IPS DF 6.9 (cell line): ENCODE data around the gene MYBPC2.

ENCODE experiments used
- DNase-seq: peaks from one replicate; pipeline ENCODE4 v3.0.0-alpha.2; 2013; ENCODE audit warnings: low read depth, low spot score
- H3K27ac ChIP-seq: one replicate; pipeline ENCODE4 v1.5.1; 2013; ENCODE audit warnings: low read length, control low read depth
- H3K27me3 ChIP-seq: 2 replicates; pipeline ENCODE4 v1.6.1; 2013; ENCODE audit warnings: mild to moderate bottlenecking, low read length; ENCODE audit not compliant: control insufficient read depth, insufficient read depth
- H3K36me3 ChIP-seq: 2 replicates; pipeline ENCODE4 v1.6.1; 2013; ENCODE audit warnings: low read length; ENCODE audit not compliant: control insufficient read depth, insufficient read depth
- H3K4me1 ChIP-seq: 2 replicates; pipeline ENCODE4 v1.6.1; 2013; ENCODE audit warnings: low read length; ENCODE audit not compliant: control insufficient read depth, insufficient read depth
- H3K4me3 ChIP-seq: 2 replicates; pipeline ENCODE4 v1.5.1; 2013; ENCODE audit warnings: mild to moderate bottlenecking, low read length
- H3K9me3 ChIP-seq: 2 replicates; pipeline ENCODE4 v1.6.1; 2013; ENCODE audit warnings: low read length, inconsistent platforms; ENCODE audit not compliant: control insufficient read depth, insufficient read depth
- WGBS: extraction: QIAGEN DNeasy Blood & Tissue Kit; methylation state at CpG from one replicate; pipeline ENCODE4 v1.1.7; 2013; ENCODE audit warnings: mixed read lengths, missing lambda C conversion rate; ENCODE audit not compliant: insufficient read length, insufficient coverage; 5-methylcytosine and 5-hydroxymethylcytosine counted together

MYBPC2 gene

GRCh38 chr19:50393589-50393988, 39.1 kb upstream of the MYBPC2 start:
- no CpG with 5 or more reads among the region's 4 CpGs for WGBS
- Histone ChIP-seq H3K36me3 (peaks cover 2% of the 10 kb centered on the region; the same call in 1 of the 2 replicates), H3K27ac (no peak overlapping the region), H3K4me1 (no peaks in the 10 kb centered on the region), H3K9me3 (no peaks in the 10 kb centered on the region), H3K4me3 (no peak overlapping the region), H3K27me3 (no peaks in the 10 kb centered on the region)
- no peak for DNase-seq

GRCh38 chr19:50394017-50394416, 38.7 kb upstream of the MYBPC2 start:
- no peak overlapping the region for H3K4me3 ChIP-seq
- H3K27me3 ChIP-seq = no peaks in the 10 kb centered on the region
- H3K36me3 ChIP-seq = peaks cover 2% of the 10 kb centered on the region; the same call in 1 of the 2 replicates
- H3K4me1 ChIP-seq = no peaks in the 10 kb centered on the region
- H3K9me3 ChIP-seq = no peaks in the 10 kb centered on the region
- no peak overlapping the region for H3K27ac ChIP-seq
- WGBS = no CpG with 5 or more reads among the region's 9 CpGs
- DNase-seq = no peak

DNA sequence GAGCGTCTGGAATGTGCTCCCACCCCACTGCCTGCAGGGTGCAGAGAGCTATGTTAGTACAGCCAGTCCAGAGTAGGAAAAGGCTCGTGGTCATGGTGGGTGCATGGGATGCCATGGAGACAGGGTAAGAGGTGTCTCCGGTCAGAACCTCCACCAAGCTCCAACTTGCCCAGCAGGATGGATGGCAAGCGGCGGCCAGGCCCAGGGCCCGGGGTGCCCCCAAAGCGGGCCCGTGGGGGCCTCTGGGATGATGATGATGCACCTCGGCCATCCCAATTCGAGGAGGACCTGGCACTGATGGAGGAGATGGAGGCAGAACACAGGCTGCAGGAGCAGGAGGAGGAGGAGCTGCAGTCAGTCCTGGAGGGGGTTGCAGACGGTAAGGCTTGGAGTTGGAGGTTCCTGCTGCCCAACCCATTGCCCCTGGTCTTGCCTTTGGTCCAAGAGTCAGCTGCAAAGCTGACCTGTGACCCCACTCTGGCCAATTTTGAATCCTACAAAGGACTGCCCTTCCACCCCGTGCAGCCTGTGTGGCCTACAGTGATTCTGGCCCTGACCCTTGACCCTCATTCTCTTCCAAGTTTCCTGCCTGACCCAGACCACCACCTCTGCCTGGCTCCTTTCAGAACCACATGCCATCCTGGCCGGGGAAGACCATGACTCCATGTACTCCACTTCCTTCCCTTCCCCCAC, 33.9 kb upstream of the MYBPC2 start:
- WGBS = no CpG with 5 or more reads among the region's 13 CpGs
- no peak for DNase-seq
- no peaks in the 10 kb centered on the region for H3K4me1 ChIP-seq
- peaks cover 21% of the 10 kb centered on the region for H3K36me3 ChIP-seq
- no peaks in the 10 kb centered on the region for H3K9me3 ChIP-seq
- no peak overlapping the region for H3K4me3 ChIP-seq
- H3K27me3 ChIP-seq = no peaks in the 10 kb centered on the region
- H3K27ac ChIP-seq = no peak overlapping the region

DNA sequence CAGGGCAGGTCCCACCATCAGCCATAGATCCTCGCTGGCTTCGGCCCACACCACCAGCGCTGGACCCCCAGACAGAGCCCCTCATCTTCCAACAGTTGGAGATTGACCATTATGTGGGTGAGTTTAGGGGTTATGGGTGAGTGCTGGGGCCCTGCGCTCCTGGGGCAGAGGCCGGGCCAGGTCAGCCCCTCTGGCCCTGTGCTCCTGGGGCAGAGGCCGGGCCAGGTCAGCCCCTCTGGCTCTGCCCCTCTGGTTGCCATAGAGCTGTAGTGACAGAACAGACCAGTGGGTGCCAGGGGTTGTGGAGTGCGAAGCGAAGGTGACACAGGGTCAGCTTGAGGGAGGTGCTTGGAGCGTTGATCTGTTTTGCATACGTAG, 33.3 kb upstream of the MYBPC2 start:
- no CpG with 5 or more reads among the region's 10 CpGs for WGBS
- no peaks in the 10 kb centered on the region for H3K9me3 ChIP-seq

GRCh38 chr19:50401605-50402450, 30.9 kb upstream of the MYBPC2 start:
- H3K27me3 ChIP-seq = no peaks in the 10 kb centered on the region
- no peak for DNase-seq
- WGBS = no CpG with 5 or more reads among the region's 48 CpGs
- no peaks in the 10 kb centered on the region for H3K9me3 ChIP-seq
- H3K27ac ChIP-seq = no peak overlapping the region
- no peaks in the 10 kb centered on the region for H3K4me1 ChIP-seq
- H3K4me3 ChIP-seq = no peak overlapping the region
- peaks cover 34% of the 10 kb centered on the region for H3K36me3 ChIP-seq

More for the DNA sequence above, 33.3 kb upstream of the MYBPC2 start:
- Histone ChIP-seq H3K27ac (no peak overlapping the region), H3K27me3 (no peaks in the 10 kb centered on the region), H3K4me3 (no peak overlapping the region), H3K36me3 (peaks cover 21% of the 10 kb centered on the region), H3K4me1 (no peaks in the 10 kb centered on the region)
- DNase-seq = no peak

GRCh38 chr19:50402544-50403301, 30.0 kb upstream of the MYBPC2 start:
- Histone ChIP-seq H3K27ac (no peak overlapping the region), H3K36me3 (peaks cover 38% of the 10 kb centered on the region), H3K27me3 (no peaks in the 10 kb centered on the region), H3K9me3 (no peaks in the 10 kb centered on the region), H3K4me3 (no peak overlapping the region), H3K4me1 (no peaks in the 10 kb centered on the region)
- WGBS = no CpG with 5 or more reads among the region's 41 CpGs
- no peak for DNase-seq

GRCh38 chr19:50406156-50406820, 26.4 kb upstream of the MYBPC2 start:
- Histone ChIP-seq H3K9me3 (no peaks in the 10 kb centered on the region), H3K4me1 (no peaks in the 10 kb centered on the region), H3K27ac (no peak overlapping the region), H3K36me3 (peaks cover 54% of the 10 kb centered on the region), H3K27me3 (no peaks in the 10 kb centered on the region), H3K4me3 (no peak overlapping the region)
- no CpG with 5 or more reads among the region's 22 CpGs for WGBS
- DNase-seq = no peak

GRCh38 chr19:50406829-50407228, 25.9 kb upstream of the MYBPC2 start:
- no peak for DNase-seq
- no CpG with 5 or more reads among the region's 19 CpGs for WGBS
- H3K27me3 ChIP-seq = no peaks in the 10 kb centered on the region
- H3K9me3 ChIP-seq = no peaks in the 10 kb centered on the region
- H3K36me3 ChIP-seq = peaks cover 53% of the 10 kb centered on the region
- no peaks in the 10 kb centered on the region for H3K4me1 ChIP-seq
- H3K27ac ChIP-seq = no peak overlapping the region
- H3K4me3 ChIP-seq = no peak overlapping the region

GRCh38 chr19:50409347-50409746, 23.3 kb upstream of the MYBPC2 start:
- Histone ChIP-seq H3K27me3 (no peaks in the 10 kb centered on the region), H3K27ac (no peak overlapping the region), H3K4me3 (no peak overlapping the region), H3K36me3 (peaks cover 37% of the 10 kb centered on the region), H3K4me1 (no peaks in the 10 kb centered on the region), H3K9me3 (no peaks in the 10 kb centered on the region)
- no CpG with 5 or more reads among the region's 17 CpGs for WGBS
- DNase-seq = no peak

DNA sequence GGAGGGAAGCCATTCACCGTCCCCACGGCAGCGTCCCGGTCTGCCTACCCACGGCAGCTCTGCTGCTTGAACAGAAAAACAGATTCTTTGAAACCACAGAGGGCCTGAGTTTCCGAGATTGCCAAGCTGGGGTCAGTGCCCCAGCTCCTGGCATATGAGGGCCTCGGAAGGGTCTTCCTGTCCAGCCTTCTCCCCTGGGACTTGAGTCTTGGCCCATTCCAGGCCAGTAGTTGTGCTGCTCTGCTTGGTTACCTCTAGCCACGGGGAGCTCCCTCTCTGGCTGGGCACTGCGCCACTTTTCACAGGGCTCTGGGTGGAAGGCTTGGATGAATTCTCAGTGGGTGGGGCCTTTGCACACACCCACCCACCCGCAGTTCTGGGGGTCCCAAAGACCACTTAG, 22.6 kb upstream of the MYBPC2 start:
- Histone ChIP-seq H3K4me1 (no peaks in the 10 kb centered on the region), H3K27ac (no peak overlapping the region), H3K9me3 (no peaks in the 10 kb centered on the region), H3K36me3 (peaks cover 35% of the 10 kb centered on the region), H3K4me3 (no peak overlapping the region), H3K27me3 (no peaks in the 10 kb centered on the region)
- no peak for DNase-seq
- WGBS = no CpG with 5 or more reads among the region's 10 CpGs
